ENCODE data around the gene TRANK1. TPM values are rescaled to one million over a fixed set of nuclear protein-coding genes. Genes with fewer than 3 reads are reported as not detected.

TRANK1 gene
- total and polyA plus RNA-seq, 2 of the 4 experiments (the other 2 are of a cell fraction), result 7.9 to 12.7 TPM

DNA sequence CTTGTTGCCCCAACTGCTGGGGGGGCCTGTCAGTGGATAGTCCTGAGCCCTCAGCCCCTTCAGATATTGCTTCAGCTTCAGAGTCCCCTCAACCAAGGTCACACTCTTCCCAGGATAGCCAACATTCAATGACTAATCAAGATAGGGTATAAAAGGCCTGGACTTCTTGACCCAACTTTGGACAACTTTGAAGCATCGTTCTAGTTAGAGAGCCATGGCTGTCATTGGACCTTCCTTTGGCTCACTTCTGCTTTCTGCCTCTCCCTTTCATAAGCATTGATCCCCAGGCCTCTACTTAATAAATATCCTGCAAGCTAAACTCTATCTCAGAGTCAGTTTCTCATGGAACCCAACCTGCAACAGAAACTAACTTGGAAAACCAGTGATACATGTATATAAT lies 149.2 kb downstream of the TRANK1 start:
- WGBS, 2 experiments (ENCODE audit: extremely low coverage in 2 of 2, insufficient read length in 1 of 2), result no CpG with 5 or more reads among the region's 1 CpG
- no peak for DNase-seq

More for the DNA sequence above, 149.2 kb downstream of the TRANK1 start:
- Histone ChIP-seq H2BK5ac (ENCODE audit: low read depth, low read length, poor library complexity, severe bottlenecking) (no peak overlapping the region), H3K27ac (ENCODE audit: insufficient read depth, low read length) (no peak overlapping the region), H3K4me3 (ENCODE audit: insufficient read depth, low read depth, low read length) (no peak overlapping the region), H2AK5ac (ENCODE audit: low read depth, low read length) (no peak overlapping the region), H2BK120ac (ENCODE audit: low read depth, low read length) (no peak overlapping the region), H2BK20ac (ENCODE audit: low read depth, low read length) (no peak overlapping the region), H3K9me1 (ENCODE audit: insufficient read depth, low read length) (no peaks in the 10 kb centered on the region), H3K9me3 (ENCODE audit: control insufficient read depth, insufficient read depth, low read length) (no peaks in the 10 kb centered on the region), H2AK9ac (replicated peaks; ENCODE audit: low read depth, low read length, poor library complexity) (no peak overlapping the region), H3K79me1 (ENCODE audit: low read depth in 1 of 2, low read length in 2 of 2) (no peaks in the 10 kb centered on the region), H3K23ac (ENCODE audit: low read depth, low read length) (no peak overlapping the region), H4K91ac (ENCODE audit: insufficient read depth, low read depth, low read length) (no peak overlapping the region), H3K4ac (ENCODE audit: low read depth, low read length) (no peak overlapping the region), H3K9ac (ENCODE audit: low read depth, low read length) (no peak overlapping the region), H3K14ac (replicated peaks; ENCODE audit: low read depth, low read length) (no peak overlapping the region), H2AFZ (replicated peaks; ENCODE audit: low read length, poor library complexity) (no peak overlapping the region), H3K56ac (ENCODE audit: extremely low read depth, insufficient read depth, low read length) (no peak overlapping the region), H4K20me1 (ENCODE audit: insufficient read depth, low read length) (no peaks in the 10 kb centered on the region), H3K4me1 (ENCODE audit: control insufficient read depth, insufficient read depth, low read length) (no peaks in the 10 kb centered on the region), H3K18ac (ENCODE audit: low read depth, low read length) (no peak overlapping the region), H3K27me3 (ENCODE audit: control insufficient read depth, insufficient read depth, low read length) (no peaks in the 10 kb centered on the region), H2BK15ac (ENCODE audit: low read depth, low read length) (no peak overlapping the region), H3K4me2 (ENCODE audit: low read depth, low read length) (no peak overlapping the region), H4K8ac (ENCODE audit: low read depth in 2 of 2, low read length in 2 of 2) (no peak overlapping the region), H3K36me3 (ENCODE audit: control insufficient read depth, insufficient read depth, low read length) (no peaks in the 10 kb centered on the region), H4K5ac (ENCODE audit: low read depth, low read length) (no peak overlapping the region)
- no TSS peak for BruUV-seq (replicated peaks)
- ATAC-seq (ENCODE audit: low read depth), result no peak
- intact Hi-C loops (cut with micrococcal nuclease) (no loop called here), dilution Hi-C loops (cut with HindIII; ENCODE audit: low sequenced_read_pairs, unreplicated experiment) (no loop called here), in situ Hi-C loops (cut with MboI; ENCODE audit: low sequenced_read_pairs) (no loop called here)
- ChIA-PET POLR2A (ENCODE audit: unreplicated experiment) (no interaction called here), CTCF (no interaction called here)
- TF ChIP-seq POLR2A (IDR thresholded peaks at IDR 0.05; ENCODE audit: low read depth, low read length), result no peak

Data from IMR-90 (cell line).